Activated CD4-positive, alpha-beta T cell treated with anti-CD3 and anti-CD28 coated beads for 24 hours (primary cell): ENCODE measurements around the gene MAD2L1.
"Not testable (repeated sequence)": the region's sequence is repeated elsewhere in the genome, so short reads cannot be mapped to it uniquely, and the experiment has no call there.

Source experiments
- DNase-seq, 2 donors: peaks; one replicate each; pipeline ENCODE4 v3.0.0-alpha.2; 2020; ENCODE audit warnings: low read depth in 2 of 2

Gene MAD2L1

DNA sequence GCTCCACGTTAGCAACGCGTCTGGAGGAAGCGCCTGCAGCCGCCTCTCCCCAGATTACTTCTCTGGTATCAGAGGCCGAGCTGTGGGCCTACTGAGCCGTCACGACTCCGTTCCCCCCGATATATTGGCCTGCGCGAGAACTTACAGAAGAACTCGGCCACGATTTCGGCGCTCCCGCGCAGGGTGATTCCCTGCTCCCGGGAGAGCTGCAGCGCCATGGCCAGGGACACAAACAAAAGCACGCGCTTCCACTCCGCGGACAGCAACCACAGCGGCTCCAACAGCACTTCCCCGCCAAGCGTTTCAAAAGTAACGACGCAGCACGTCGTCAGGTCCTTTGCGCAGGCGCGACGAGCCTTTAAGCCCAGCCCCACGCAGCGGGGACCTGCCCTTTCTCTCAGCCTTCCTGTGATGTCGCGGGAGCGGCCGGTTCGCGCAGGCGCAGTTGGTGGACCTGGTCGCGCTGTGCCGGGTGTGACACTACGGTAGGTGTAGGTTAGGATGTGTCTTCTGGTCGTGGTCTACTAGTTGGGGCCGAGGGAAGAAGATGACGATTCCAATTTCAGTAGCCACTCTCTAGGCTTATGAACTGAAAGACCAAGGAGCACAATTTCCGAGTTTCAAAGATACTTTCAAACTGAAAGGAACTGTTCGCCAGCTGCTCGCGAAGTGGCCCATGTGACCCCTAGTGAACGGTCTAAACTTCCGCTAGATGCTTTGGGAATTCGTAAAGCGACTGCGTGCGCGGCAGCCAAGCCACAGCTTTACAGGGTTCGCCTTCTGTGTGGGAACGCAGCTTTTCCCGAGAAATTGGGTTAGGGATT, at the start of gene MAD2L1:
Gene MAD2L1, minus strand, starts transcription at position 332 of the 824 bp plus-strand sequence. Its CDS starts 114 bp downstream, at position 218.
- DNase-seq, result peak; percentile 96 to 97

DNA sequence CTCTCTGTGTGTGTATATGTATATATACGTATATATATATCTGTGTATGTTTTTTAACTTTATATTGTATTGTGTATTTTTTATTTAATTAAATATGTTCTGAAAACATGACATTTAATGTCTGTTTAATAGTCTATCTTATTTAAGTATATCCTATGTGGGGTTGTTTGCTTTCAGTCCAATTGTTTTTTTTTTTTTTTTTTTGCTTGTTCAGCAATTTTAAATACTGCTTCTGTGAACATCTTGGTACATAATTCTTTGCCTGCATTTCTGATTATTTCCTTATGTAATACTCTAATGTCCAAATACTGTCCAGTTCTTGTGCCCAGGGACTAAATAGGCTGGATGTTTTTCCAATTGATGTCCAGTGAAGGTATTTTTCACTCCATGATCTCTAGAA, 45.1 kb upstream of the MAD2L1 start:
- DNase-seq, result no peak

DNA sequence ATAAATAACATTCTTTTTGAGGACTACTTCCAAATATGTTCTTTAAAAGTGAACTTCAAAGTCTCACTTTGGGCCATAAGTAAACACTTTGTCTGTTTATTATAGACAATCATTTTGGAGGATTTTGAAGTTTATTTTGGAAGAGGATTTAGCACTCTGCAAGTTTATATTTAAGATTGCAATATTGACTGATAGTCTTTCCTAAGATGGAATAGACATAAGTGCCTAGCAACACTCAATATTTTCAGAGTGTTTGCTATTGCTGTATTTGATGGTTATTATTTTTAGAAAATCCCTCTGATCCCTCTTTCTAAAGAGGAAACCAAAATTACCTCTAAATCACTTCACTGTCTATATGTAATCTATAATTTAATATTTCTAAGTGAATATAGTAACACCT, 42.8 kb upstream of the MAD2L1 start:
- DNase-seq, result no peak

DNA sequence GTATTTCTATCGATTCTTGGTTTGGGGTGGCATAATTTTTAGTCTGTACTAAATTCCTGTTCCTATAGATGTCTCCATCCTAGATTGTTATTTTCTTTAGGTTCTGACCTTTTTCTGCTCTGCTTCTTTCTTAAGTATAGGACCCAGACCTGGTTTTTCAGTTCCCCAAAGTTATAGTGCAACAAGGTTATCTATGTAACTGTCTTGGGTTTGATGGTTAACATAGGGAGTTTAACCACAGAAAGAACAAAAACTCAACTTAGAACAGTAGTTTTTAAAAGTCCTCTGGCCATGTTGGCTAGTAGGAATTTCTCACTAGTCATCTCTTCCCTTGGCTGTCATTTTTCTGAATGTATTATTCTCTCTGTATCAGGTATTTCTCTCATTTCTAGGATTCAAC, 38.8 kb upstream of the MAD2L1 start:
- no peak for DNase-seq

- no peak for DNase-seq
Measured at GRCh38 chr4:120096508-120097297, 30.1 kb upstream of the MAD2L1 start.

DNA sequence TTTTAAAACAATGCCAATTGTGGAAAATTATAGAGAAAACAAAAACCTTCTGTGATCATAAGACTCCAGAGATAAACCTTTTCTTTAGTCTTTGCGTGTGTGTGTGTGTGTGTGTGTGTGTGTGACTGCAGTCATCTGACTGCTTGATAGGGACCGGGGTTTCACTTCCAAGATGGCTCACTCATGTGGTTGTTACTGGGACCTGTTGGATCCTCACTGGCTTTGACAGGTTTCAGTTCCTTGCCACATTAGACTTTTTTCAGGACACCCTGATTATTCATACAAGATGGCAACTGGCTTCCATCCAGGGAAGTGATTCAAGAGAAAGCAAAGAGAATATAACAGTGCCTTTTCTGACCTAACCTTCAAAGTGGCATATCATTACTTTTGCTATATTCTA, 21.9 kb upstream of the MAD2L1 start:
- DNase-seq, result no peak

- DNase-seq, result not testable (repeated sequence)
Measured at GRCh38 chr4:120088066-120088465, 21.4 kb upstream of the MAD2L1 start.

DNA sequence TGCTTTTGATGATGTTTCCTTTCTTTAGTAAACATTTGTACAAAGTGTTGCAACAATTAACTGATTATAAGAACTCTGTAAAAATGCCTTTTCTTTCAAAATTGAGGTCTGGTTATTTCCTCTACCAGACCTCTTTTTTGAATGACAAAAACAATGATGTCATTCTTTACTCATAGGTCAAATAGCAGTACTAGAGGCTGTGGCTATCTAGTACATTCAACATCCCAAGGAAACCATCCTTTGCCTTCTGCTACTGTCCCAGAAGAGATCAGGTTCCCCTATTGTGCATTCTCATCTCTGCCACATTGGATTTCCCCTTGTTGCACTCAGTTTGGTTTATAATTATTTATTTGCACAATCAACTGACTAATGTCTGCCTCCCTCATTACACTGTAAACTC, 19.1 kb upstream of the MAD2L1 start:
- DNase-seq, result no peak

DNA sequence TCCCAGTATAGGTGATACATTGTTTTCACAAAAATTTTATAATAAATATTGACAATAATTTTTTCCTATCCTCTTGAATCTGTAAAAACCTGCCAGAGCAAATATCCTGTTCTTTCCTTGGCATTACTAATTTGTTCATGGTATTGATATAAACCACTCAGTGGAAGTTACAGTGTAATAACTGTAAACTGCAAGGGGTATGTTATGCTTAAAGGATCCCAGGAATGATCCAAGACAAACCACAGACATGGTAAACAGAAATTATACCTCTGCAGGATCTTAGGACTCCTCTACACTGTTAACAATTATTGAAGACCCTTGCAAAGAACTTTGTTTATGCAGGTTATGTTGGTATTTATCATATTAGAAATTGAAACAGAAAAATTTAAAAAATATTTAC, 17.7 kb upstream of the MAD2L1 start:
- DNase-seq, result no peak

DNA sequence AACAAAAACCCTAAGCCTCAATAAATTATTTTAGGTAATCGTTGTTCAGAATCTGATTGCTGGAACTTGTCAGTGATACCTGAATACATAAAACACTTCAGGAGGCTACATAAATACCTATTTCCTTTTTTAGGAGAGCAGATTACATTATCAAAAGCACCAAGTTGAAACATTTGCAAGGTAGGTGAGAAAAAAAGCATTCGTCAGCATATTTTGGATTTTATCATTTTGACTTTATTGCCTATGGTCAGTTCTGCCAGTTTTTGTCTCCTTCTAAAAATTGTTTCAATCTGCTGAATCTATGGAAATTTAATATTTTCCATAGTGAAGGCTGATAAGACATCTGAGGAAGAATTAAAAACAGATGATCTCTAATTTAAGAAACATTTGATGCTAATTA, 16.5 kb upstream of the MAD2L1 start:
- no peak for DNase-seq

- DNase-seq, result no peak
Measured at GRCh38 chr4:120082251-120082650, 15.6 kb upstream of the MAD2L1 start.

GRCh38 chr4:120081726-120082125, 15.1 kb upstream of the MAD2L1 start:
- no peak for DNase-seq

DNA sequence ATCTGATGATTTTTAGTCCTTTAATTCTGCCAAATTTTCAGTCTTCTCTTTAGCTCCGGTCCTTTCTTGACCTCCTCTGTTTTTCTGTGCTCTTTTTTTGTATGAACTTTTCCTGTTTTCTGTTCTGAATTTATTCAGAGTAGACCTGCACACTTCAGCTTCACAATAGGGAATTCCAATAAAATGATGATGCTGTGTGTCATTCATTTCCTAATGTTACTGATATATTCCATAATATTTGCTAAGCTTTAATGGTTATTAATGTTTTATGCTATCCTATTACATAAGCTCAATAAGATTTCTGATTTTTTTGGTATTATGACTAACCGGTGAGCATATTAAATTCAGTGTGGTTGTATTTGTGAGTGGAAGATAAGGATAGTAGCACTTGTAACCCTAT, 13.9 kb upstream of the MAD2L1 start:
- DNase-seq, result no peak

DNA sequence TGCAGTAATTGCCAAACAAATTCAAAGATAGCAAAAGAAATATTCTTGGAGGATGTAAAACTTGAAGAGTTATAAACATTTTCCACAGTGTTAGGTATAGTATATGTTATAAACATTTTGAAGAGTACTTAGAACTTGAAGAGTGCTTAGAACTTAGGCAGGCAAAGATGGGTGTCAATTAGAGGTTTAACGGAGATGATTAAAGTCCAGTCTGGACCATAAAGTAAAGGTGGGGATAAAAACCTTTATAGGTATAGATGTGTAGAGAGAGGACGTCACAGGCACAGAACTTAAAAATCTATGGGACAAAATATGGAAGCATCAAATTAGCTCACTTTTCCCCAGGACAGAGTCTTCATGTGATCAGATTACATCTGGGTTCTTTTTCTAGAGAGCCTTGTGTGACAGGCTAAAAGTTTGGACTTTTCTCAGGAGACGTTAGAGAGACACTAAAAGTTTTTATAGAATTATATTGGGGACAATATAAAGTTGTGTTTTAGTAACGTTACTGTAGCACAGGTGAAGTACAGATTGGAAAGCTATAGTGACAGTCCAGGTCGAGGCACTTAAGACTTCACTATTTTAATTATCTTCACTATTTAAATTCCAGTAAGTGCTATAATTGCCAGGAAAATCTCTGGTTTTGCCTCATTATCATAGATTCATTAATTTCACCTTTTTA, 13.3 kb upstream of the MAD2L1 start:
- no peak for DNase-seq

GRCh38 chr4:120078216-120078615, 11.6 kb upstream of the MAD2L1 start:
- no peak for DNase-seq

DNA sequence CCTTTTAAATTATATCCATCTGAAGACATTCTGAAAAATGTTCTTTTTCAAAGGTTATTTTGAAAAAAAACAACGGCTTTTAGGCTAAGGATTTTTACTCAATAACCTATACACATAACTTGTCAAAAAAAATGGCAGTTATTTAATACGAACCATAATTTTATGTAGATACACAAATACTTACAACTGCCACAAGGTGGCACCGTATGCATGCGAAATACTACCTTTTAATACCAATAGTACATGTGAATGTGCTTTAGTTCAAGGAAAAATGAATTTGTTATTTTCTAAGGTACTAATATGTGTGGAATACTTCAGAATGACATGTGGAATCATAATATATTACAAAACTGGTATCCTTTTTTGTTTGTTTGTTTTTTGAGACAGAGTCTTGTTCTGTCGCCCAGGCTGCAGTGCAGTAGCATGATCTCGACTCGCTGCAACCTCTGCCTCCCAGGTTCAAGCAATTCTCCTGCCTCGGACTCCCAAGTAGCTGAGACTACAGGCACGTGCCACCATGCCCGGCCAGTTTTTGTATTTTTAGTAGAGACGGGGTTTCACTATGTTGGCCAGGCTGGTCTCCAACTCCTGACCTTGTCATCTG, 4.6 kb upstream of the MAD2L1 start:
- peak in 1 of 2 donors; percentile 17 for DNase-seq

GRCh38 chr4:120070196-120070595, 3.5 kb upstream of the MAD2L1 start:
- DNase-seq, result no peak

GRCh38 chr4:120065974-120066516, 603 bp downstream of the MAD2L1 start:
- DNase-seq, result peak in 1 of 2 donors; percentile 17

DNA sequence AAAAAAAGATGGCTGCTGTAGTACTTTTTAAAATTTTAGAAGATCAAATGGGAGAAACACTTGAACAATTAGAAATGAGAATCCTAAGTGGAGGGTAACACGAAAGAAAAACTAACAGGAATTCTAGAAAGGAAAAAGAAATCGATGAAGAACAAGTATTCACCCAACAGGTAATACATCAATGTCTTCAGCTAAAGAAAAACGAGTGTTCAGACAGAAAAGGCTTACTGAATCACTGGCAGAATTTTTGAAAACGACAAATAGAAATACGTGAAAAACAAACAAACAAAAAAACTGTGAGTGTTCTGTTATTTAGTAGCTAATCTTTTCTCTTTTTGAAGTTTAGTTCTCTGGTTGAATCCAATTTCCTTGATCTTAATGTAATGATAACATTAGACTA, 1.8 kb downstream of the MAD2L1 start:
- no peak for DNase-seq

GRCh38 chr4:120063711-120064110, 2.9 kb downstream of the MAD2L1 start:
- DNase-seq, result not testable (repeated sequence)

GRCh38 chr4:120062663-120063195, 3.9 kb downstream of the MAD2L1 start:
- DNase-seq, result no peak
